ENCODE results near the gene GAS7.

DNA sequence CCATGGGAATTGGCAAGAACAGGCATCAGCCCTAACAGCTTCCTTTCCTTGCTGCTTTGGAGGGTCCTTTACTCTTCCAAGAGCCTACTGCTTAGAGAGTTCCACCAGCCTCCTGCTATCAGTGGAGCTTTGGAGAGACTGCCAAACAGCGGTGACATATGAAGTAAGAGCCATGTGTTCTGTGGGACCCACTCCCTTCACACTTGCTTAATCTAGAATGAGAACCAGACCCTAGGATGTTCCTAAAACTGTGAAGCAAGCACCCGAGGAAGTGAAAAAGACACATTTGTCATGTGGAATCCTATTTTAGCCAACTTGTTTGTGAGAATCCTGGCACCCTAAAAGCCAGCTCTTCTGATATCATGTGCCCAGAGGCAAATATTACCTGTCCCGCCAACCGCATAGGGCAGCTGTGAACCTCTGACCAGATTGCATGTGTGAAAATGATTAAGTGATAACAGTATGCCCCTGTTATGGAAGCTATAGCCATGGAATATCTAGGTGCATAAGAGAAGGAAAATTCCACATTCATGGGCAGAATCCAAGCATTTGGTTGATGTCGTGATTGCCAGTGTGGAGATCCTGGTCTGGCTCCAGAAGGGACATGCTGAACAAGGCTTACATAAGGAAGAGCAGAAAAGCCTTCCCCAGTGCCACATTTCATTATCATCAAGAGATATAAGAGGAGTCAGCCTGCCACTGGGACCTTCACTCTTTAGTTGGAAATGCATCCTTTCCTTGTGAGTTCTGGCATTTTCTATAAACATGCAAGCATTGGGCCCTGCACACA is 312.1 kb downstream of the GAS7 start:
- TF ChIP-seq POLR2AphosphoS5 (IDR thresholded peaks at IDR 0.05) (no peak), POLR2A (IDR thresholded peaks at IDR 0.05) (no peak), EP300 (IDR thresholded peaks at IDR 0.05) (no peak)
- TF ChIP-seq, protein P1, sequence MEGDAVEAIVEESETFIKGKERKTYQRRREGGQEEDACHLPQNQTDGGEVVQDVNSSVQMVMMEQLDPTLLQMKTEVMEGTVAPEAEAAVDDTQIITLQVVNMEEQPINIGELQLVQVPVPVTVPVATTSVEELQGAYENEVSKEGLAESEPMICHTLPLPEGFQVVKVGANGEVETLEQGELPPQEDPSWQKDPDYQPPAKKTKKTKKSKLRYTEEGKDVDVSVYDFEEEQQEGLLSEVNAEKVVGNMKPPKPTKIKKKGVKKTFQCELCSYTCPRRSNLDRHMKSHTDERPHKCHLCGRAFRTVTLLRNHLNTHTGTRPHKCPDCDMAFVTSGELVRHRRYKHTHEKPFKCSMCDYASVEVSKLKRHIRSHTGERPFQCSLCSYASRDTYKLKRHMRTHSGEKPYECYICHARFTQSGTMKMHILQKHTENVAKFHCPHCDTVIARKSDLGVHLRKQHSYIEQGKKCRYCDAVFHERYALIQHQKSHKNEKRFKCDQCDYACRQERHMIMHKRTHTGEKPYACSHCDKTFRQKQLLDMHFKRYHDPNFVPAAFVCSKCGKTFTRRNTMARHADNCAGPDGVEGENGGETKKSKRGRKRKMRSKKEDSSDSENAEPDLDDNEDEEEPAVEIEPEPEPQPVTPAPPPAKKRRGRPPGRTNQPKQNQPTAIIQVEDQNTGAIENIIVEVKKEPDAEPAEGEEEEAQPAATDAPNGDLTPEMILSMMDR (IDR thresholded peaks at IDR 0.05), result no peak
